Embryonic facial prominence (tissue), 1 donor: ENCODE results near the gene MAP6D1.
"Not testable (repeated sequence)": the region's sequence is repeated elsewhere in the genome, so short reads cannot be mapped to it uniquely, and the experiment has no call there.

Experiments used
- DNase-seq: peaks from one replicate; pipeline ENCODE4 v3.0.0-alpha.2; 2016; ENCODE audit errors: extremely low spot score

The MAP6D1 gene

GRCh38 chr3:183799461-183799860 lies 25.9 kb downstream of the MAP6D1 start:
- DNase-seq: no peak

- DNase-seq: no peak
These were observed 27.4 kb downstream of the MAP6D1 start for GRCh38 chr3:183797996-183798395.

DNA sequence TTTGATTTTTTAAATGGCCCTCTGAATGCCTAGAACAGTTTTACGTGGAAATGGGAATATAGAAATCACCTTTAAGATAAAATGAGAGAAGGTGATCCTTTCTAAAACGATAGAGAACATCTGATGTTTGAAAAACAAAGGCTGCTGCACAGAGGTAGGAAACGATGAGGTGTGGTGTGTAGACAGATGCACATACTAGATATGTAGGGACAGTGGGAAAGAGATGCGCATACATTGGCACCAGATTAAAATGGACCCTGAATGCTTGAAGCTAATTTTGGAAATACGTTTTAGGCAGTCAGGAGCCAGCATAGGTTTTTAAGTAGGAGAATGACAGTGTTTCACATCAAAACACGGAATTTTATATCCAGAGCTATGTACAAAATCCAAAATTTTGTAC lies 29.0 kb downstream of the MAP6D1 start:
- DNase-seq: no peak

DNA sequence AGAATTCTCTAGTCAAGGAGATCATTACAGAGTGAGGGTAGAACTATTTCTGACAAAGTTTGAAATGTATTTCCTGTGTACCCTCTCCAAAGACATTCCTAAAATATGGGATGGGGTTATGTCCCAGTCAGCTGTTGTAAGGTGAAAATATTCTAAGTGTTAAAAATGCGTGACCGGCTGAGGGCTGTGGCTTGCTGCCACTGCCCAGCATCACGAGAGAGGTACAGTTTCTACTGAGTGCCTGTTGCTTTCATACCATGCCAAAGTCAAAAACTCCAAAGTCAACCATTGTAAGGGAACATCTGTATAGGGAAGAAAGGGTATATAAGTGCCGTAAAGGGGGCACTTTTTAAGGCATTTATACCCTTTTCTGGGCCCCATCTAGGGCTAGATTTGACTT lies 30.9 kb downstream of the MAP6D1 start:
- no peak for DNase-seq

GRCh38 chr3:183792976-183793375 lies 32.4 kb downstream of the MAP6D1 start:
- DNase-seq: no peak

DNA sequence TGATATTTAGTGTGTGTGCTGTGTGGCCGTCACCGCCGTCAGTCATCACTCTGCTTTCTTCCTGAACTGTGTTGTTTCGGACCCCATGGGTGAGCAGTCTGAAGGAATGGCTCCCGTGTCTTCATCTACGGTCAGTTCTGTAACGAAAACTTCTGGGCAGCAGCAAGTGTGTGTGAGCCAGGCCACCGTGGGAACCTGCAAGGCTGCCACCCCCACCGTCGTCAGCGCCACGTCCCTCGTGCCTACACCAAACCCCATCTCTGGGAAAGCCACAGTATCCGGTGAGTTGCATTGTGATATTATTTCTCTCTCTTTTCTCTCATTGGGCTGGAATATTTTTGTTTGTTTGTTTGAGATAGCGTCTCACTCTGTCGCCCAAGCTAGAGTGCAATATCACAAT lies 34.7 kb downstream of the MAP6D1 start:
- DNase-seq: no peak

DNA sequence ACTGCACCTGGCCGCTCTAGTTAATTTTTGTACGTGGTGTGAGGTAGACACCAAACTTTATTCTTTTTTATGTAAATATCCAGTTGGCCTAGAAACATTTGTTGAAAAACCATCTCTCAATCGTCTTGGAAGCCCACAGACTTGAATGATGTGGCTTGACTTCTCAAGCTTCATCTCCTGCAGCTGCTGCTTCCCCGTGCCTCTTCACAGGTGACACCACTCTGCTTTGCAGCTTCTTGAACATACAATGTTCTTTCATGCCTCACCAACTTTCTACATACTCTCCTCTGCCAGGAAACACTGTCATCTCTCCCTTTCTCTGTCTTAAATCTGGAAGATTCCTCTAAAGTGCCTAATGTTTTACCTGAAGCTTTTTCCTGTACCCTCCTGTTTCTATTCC lies 35.6 kb downstream of the MAP6D1 start:
- no peak for DNase-seq

DNA sequence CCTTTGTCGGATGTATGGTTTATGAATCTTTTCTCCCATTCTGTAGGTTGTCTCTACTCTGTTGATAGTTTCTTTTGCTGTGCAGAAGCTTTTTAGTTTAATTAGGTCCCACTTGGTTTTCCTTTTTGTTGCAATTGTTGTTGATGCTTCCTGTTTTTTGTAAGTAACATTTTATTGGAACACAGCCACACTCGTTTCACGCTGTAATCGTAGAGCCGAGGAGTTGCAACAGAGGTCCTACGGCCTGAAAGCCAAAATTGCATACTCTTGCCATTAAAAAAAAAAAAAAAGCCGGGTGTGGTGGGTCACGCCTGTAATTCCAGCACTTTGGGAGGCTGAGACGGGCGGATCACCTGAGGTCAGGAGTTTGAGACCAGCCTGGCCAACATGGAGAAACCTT lies 40.9 kb downstream of the MAP6D1 start:
- DNase-seq: not testable (repeated sequence)

- DNase-seq: no peak
These were observed 42.7 kb downstream of the MAP6D1 start for GRCh38 chr3:183782576-183783276.

- DNase-seq: no peak
These were observed 44.1 kb downstream of the MAP6D1 start for GRCh38 chr3:183781246-183781645.

- DNase-seq: no peak
These were observed 45.4 kb downstream of the MAP6D1 start for GRCh38 chr3:183779896-183780465.

- DNase-seq: no peak
These were observed 48.3 kb downstream of the MAP6D1 start for GRCh38 chr3:183777016-183777618.

DNA sequence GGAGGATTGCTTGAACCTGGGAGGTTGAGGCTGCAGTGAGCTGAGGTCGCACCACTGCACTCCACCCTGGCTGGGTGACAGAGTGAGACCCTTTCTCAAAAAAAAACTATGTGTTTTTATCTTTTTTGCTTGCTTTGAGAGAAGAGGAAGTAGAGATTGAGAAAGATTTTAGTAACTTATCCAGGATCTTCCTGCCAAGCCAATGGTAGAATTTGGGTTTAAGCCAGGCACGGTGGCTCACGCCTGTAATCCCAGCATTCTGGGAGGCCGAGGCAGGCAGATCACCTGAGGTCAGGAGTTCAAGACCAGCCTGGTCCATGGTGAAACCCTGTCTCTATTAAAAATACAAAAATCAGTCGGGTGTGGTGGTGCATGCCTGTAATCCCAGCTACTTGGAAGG lies 48.9 kb downstream of the MAP6D1 start:
- DNase-seq: not testable (repeated sequence)

- no peak for DNase-seq
These were observed 49.6 kb downstream of the MAP6D1 start for GRCh38 chr3:183775781-183776180.

- no peak for DNase-seq
These were observed 50.7 kb downstream of the MAP6D1 start for GRCh38 chr3:183774631-183775030.

DNA sequence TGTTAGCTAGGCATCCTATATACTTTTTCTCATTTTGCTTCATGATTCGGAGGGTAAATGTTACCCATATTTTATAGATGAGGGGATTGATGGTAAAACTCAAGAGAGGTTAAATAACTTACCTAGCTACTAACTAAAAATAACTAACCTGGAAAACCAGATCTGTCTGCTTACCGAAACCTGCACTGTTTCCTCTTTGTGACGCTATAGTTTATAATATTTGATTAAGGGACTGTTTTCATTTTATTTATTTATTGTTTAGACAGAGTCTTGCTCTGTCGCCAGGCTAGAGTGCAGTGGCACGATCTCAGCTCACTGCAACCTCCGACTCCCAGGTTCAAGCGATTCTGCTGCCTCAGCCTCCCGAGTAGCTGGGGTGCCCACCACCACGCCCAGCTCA lies 55.9 kb downstream of the MAP6D1 start:
- DNase-seq: no peak

GRCh38 chr3:183768114-183768513 lies 57.3 kb downstream of the MAP6D1 start:
- no peak for DNase-seq

DNA sequence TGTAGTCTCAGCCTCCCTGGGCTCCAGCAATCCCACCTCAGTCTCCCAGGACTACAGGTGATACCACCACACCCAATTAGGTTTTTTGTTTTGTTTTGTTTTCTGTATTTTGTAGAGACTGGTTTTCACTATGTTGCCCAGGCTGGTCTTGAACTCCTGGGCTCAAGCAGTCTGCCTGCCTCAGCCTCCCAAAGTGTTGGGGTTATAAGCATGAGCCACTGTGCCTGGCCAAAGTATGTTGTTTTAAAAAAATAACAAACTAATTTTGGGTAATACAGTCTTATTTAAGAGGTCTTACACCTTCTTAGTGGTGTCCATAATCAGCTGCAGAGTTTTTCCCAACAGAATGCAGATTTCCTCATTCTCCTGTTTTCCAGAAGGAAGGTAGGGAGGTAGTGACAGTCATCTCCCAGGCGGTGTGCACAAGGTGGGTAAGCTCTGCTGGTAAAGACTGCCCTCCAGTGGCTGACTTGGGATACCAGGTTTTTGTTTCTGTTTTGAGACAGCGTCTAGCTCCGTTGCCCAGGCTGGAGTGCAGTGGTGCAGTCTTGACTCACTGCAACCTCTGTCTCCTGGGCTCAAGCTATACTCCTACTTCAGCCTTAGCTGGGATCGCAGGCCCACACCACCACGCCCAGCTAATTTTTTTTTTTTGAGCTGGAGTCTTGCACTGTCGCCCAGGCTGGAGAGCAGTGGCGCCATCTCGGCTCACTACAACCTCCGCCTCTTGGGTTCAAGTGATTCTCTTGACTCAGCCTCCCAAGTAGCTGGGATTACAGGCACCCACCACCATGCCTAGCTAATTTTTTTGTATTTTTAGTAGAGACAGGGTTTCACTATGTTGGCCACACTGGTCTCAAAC lies 58.4 kb downstream of the MAP6D1 start:
- no peak for DNase-seq

DNA sequence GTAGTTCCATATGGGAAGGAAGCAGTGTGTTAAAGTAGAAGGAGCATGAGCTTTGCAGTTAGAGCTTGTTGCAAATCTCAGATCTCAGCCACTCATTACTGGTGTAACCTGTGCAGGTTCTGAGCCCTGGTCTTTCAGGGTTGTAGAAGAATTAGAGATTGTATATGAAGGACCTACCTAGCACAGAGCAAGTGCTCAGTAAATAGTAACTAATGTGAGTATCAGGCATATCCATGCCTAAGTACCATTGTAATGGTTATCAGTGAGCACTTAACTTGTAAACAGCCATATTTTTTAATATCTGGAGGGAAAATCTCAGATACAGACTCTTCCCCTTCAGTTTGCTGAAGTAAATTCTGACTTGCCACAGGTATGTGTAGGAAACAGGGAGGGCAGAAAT lies 59.3 kb downstream of the MAP6D1 start:
- DNase-seq: no peak
